GM12864 (cell line): Measurements from ENCODE around the gene C19orf44.

Experiments used
- DNase-seq: peaks from one replicate; pipeline ENCODE4 v3.0.0-alpha.2; 2011; ENCODE audit warnings: low read depth
- H3K4me3 ChIP-seq: 2 replicates; pipeline ENCODE4 v1.5.1; 2011; ENCODE audit warnings: mild to moderate bottlenecking, low read depth, low read length, control low read depth
- CTCF ChIP-seq: IDR thresholded peaks from 2 replicates; pipeline ENCODE4 v1.5.1; 2011; ENCODE audit warnings: low read depth, mild to moderate bottlenecking, moderate library complexity, low read length, control low read depth, inconsistent platforms; ENCODE audit errors: missing control alignments

C19orf44 gene

GRCh38 chr19:16524991-16525734 lies 29.0 kb downstream of the C19orf44 start:
- no peak for DNase-seq
- no peak for TF ChIP-seq CTCF
- H3K4me3 ChIP-seq, result no peak overlapping the region

- DNase-seq, result no peak
- TF ChIP-seq CTCF, result no peak
- no peak overlapping the region for H3K4me3 ChIP-seq
These were observed 29.7 kb downstream of the C19orf44 start for GRCh38 chr19:16525751-16526481.

GRCh38 chr19:16527334-16527935 lies 31.2 kb downstream of the C19orf44 start:
- DNase-seq, result no peak
- TF ChIP-seq CTCF, result no peak
- no peak overlapping the region for H3K4me3 ChIP-seq

- peak; percentile 74 for TF ChIP-seq CTCF
- no peak for DNase-seq
- no peak overlapping the region for H3K4me3 ChIP-seq
These were observed 31.9 kb downstream of the C19orf44 start for GRCh38 chr19:16527971-16528521.

- no peak for DNase-seq
- no peak for TF ChIP-seq CTCF
- H3K4me3 ChIP-seq, result no peak overlapping the region
These were observed 33.4 kb downstream of the C19orf44 start for GRCh38 chr19:16529466-16530144.

- TF ChIP-seq CTCF, result no peak
- no peak for DNase-seq
These were observed 34.6 kb downstream of the C19orf44 start for GRCh38 chr19:16530540-16531379.

More at GRCh38 chr19:16530540-16531379, 34.6 kb downstream of the C19orf44 start:
- no peak overlapping the region for H3K4me3 ChIP-seq
